Activated CD4-positive, alpha-beta memory T cell treated with anti-CD3 and anti-CD28 coated beads for 36 hours (primary cell): ENCODE results near the gene TBPL1. TPM values are rescaled to one million over a fixed set of nuclear protein-coding genes. Genes with fewer than 3 reads are reported as not detected.
"Not testable (repeated sequence)": the region's sequence is repeated elsewhere in the genome, so short reads cannot be mapped to it uniquely, and the experiment has no call there.

ENCODE experiments used
- CTCF ChIA-PET: fragments of 350-600 bp; sonication (Branson Sonifier 250); formaldehyde crosslinking; loops from one replicate; lab custom pipeline; 2021; ENCODE audit warnings: antibody characterized with exemption, inconsistent platforms; lab: Charles Lee
- POLR2A ChIA-PET: fragments of 350-600 bp; sonication (Branson Sonifier 250); formaldehyde crosslinking; loops from one replicate; lab custom pipeline; 2021; ENCODE audit warnings: antibody characterized with exemption; lab: Charles Lee
- DNase-seq: peaks from one replicate; pipeline ENCODE4 v3.0.0-alpha.2; 2020
- H3K27ac Mint-ChIP-seq: one replicate; pipeline ENCODE4 v1.8.0; 2021; ENCODE audit warnings: mixed read lengths
- H3K27me3 Mint-ChIP-seq: one replicate; pipeline ENCODE4 v1.8.0; 2021; ENCODE audit warnings: mixed read lengths
- H3K36me3 Mint-ChIP-seq: one replicate; pipeline ENCODE4 v1.8.0; 2021; ENCODE audit warnings: mixed read lengths
- H3K4me1 Mint-ChIP-seq: one replicate; pipeline ENCODE4 v1.8.0; 2021; ENCODE audit warnings: low read depth, mixed read lengths
- H3K4me3 Mint-ChIP-seq: one replicate; pipeline ENCODE4 v1.8.0; 2021; ENCODE audit warnings: mild to moderate bottlenecking, mixed read lengths
- H3K9me3 Mint-ChIP-seq: one replicate; pipeline ENCODE4 v1.8.0; 2021; ENCODE audit warnings: mixed read lengths
- intact Hi-C: fragments of 100-400 bp; cut with micrococcal nuclease; formaldehyde crosslinking; loops from one replicate; pipeline ENCODE4 v1.15.1; 2023
- total RNA-seq, 2 experiments: library from RNA; stranded (reverse); gene quantifications; one replicate each; pipeline ENCODE4 v1.2.3, GENCODE V29; 2021

TBPL1 gene
- total RNA-seq, 2 experiments from 2014 or later: 31.3 to 35.7 TPM

DNA sequence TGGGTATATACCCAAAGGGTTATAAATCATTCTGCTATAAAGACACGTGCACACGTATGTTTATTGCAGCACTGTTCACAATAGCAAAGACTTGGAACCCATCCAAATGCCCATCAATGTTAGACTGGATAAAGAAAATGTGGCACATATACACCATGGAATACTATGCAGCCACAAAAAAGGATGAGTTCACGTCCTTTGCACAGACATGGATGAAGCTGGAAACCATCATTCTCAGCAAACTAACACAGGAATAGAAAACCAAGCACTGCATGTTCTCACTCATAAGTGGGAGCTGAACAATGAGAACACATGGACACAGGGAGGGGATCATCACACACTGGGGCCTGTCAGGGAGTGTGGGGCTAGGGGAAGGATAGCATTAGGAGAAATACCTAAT, 16.7 kb upstream of the TBPL1 start:
- H3K4me3 Mint-ChIP-seq, DNase-seq, H3K27ac Mint-ChIP-seq, H3K36me3 Mint-ChIP-seq, POLR2A ChIA-PET, H3K4me1 Mint-ChIP-seq, intact Hi-C loops: not testable (repeated sequence)
- Mint-ChIP-seq H3K27me3 (peaks cover 27% of the 10 kb centered on the region), H3K9me3 (peaks cover 18% of the 10 kb centered on the region)
- CTCF ChIA-PET: interaction anchor here (2.2 to 2.7 kb wide), 2 partner anchors 13 to 37 kb away, joined by 7 to 13 read pairs; no protein-coding TSS in a partner anchor

DNA sequence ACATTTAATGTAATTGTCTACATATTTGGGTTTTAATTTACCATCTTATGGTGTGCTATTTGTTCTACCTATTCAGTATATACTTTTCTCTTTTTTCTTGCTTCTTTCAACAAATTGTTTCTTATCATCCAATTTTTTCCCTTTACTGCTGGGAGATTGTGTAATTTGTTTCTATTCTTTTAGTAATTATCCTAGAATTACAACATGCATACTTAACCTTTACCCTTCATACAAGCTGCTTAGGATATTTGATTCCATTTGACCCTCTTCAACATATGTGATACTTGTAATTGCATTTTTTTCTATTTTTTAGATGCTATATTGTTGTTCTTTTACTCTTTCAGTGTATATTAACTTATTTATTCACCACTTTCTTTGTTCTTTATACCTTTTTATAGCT, 15.1 kb upstream of the TBPL1 start:
- H3K9me3 Mint-ChIP-seq: peaks cover 16% of the 10 kb centered on the region
- no peak for DNase-seq
- no peak overlapping the region for H3K27ac Mint-ChIP-seq
- POLR2A ChIA-PET: interaction anchor here (0.6 kb wide), 1 partner anchor 15 kb away, joined by 4 read pairs; no protein-coding TSS in a partner anchor
- intact Hi-C loops: no loop called here
- H3K4me3 Mint-ChIP-seq: no peak overlapping the region
- H3K36me3 Mint-ChIP-seq: peaks cover 5% of the 10 kb centered on the region
- CTCF ChIA-PET: interaction anchor here (0.9 to 2.7 kb wide), 5 partner anchors 14 to 159 kb away, joined by 3 to 13 read pairs (median 5); no protein-coding TSS in a partner anchor
- H3K4me1 Mint-ChIP-seq: no peaks in the 10 kb centered on the region
- H3K27me3 Mint-ChIP-seq: peaks cover 18% of the 10 kb centered on the region

DNA sequence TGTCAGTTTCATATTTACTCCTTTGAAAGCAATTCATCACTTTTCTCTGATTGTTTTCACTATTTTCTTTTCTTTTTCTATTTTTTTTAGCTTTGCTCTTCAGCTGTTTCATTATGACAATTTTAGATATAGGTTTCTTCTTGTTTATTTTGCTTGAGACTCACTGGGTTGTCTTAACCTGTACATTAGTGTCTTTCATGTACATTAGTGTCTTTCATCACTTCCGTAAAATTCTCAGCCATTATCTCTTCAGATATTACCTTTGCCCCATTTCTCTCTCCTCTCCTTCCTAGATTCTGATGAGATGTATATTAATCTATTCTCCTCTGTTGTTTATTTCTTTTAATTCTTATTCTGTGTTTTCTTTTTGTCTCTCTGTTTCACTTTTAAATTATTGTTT, 14.5 kb upstream of the TBPL1 start:
- Mint-ChIP-seq H3K4me3 (no peak overlapping the region), H3K27me3 (peaks cover 16% of the 10 kb centered on the region), H3K27ac (no peak overlapping the region), H3K9me3 (peaks cover 12% of the 10 kb centered on the region), H3K4me1 (no peaks in the 10 kb centered on the region), H3K36me3 (peaks cover 1% of the 10 kb centered on the region)
- intact Hi-C loops: no loop called here
- DNase-seq: no peak
- ChIA-PET CTCF (interaction anchor here (0.7 to 2.7 kb wide), 6 partner anchors 15 to 159 kb away, joined by 3 to 13 read pairs (median 4); no protein-coding TSS in a partner anchor), POLR2A (interaction anchor here (0.6 kb wide), 2 partner anchors 14 to 26 kb away, joined by 3 to 4 read pairs; no protein-coding TSS in a partner anchor)

DNA sequence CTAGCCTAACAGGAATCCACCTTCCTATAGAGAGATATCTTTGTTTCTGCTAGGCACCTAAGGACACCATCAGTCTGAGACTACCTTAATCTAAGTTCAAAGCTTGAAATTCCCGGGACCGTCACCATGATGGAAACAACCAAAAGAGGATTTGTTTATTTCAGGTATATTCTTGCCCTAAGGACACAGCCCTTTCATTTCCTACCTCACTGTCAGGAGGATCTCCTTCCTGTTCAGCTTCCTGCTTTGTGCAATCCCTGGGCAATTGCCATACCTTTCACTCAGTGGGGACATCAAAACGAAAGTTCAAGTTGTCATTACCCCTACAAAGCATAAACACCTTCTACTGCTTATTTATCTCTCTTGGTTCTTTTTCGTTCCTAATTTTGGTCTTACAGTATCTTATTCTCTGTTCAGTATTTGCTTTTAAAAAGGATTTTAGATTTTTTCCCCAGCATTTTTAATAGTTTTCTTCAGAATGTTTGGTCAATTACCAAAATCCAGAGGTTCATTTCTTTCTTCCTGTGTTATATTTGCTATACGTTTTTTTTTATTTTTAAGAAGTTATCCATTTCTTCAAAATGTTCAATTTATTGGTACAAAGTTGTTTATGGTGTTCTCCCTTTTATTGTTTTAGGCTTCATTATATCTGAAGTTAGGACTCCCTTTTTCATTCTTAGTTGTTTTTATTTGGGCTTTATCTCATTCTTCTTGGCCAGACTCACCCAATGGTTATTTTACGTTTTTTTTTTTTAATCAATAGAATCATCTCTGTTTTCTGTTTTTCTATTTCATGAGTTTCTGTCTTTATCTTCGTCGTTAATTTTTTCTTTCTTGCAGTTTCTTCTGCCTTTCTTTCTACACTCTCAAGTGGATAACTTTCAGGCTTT, 13.0 kb upstream of the TBPL1 start:
- H3K27ac Mint-ChIP-seq: no peak overlapping the region
- no peak overlapping the region for H3K4me3 Mint-ChIP-seq
- H3K9me3 Mint-ChIP-seq: no peaks in the 10 kb centered on the region
- ChIA-PET CTCF (interaction anchor here (0.9 kb wide), 1 partner anchor 123 kb away, joined by 3 read pairs; no protein-coding TSS in a partner anchor), POLR2A (no interaction called here)
- H3K27me3 Mint-ChIP-seq: peaks cover 10% of the 10 kb centered on the region
- H3K36me3 Mint-ChIP-seq: no peaks in the 10 kb centered on the region
- intact Hi-C loops: no loop called here
- no peaks in the 10 kb centered on the region for H3K4me1 Mint-ChIP-seq
- no peak for DNase-seq

DNA sequence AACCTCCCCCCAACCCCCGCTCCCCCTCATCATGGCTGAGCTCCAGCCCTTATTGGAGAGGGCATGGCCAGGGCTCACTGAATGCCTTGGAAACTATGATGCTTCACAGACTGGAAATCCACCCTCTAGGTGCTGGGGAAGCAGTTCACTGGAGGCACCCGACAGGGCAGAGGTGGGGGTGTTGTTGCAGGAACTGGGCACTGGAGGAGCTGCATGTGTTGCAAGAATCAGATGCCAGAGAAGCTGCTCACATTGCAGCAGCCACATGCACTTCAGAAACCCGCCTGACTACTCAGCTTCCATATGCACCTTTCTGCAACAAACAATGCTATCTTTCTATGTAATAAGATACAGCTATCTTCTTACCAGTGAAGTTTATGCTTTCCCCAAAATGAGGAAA, 7.9 kb upstream of the TBPL1 start:
- DNase-seq: no peak
- Mint-ChIP-seq H3K4me1 (no peaks in the 10 kb centered on the region), H3K27ac (no peak overlapping the region), H3K36me3 (no peaks in the 10 kb centered on the region), H3K4me3 (no peak overlapping the region), H3K27me3 (peaks cover 5% of the 10 kb centered on the region), H3K9me3 (no peaks in the 10 kb centered on the region)
- ChIA-PET POLR2A (no interaction called here), CTCF (interaction anchor here (0.9 to 2.7 kb wide), 6 partner anchors 9 to 152 kb away, joined by 3 to 18 read pairs (median 6); no protein-coding TSS in a partner anchor)
- intact Hi-C loops: no loop called here

DNA sequence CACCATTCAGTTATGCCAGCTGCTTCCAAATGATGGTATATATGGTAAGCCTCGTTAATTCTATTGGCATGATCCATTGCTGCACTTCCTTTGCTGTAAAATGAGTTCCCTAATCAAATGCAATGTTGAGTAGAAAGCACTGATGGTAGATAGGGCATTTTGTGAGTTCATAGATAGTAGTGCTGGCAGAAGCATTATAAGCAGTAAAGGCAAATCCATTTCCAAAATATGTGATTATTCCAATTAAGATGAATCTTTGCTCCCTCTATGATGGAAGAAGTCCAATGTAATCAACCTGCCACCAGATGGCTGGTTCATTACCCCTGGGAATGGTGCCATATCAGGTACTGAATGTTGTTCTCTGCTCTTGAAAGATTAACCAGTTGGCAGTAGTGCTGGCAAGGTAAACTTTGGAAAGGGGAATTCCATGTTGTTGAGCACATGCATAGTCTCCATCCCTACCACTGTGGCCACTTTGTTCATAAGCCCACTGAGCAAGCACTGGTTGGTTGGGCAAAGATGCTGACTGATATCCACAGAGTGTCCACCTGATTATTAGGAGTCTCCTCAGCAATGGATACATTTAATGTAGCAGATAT, 5.6 kb upstream of the TBPL1 start:
- POLR2A ChIA-PET: no interaction called here

DNA sequence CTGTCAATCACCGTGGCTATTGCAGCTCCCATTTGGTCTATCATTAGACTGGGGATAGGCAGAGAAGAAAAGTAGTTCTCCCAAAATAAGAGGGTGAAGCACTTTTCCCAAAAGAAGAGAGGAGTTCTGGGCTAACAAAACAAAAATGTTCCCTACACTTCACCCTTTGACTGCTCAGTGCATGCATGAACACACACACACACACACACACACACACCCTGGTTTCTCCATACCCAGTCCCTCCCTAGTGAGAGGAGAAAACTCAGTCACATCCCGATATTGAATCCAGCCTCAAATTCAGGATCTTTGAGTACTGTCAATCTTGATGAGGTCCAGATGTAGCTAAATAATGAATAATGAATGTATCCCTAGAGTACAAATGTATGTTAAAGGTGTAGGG, 4.6 kb upstream of the TBPL1 start:
- no peak for DNase-seq
- ChIA-PET CTCF (interaction anchor here (0.6 to 3.0 kb wide), 4 partner anchors 10 to 163 kb away, joined by 3 to 13 read pairs (median 3); no protein-coding TSS in a partner anchor), POLR2A (no interaction called here)
- no peak overlapping the region for H3K27ac Mint-ChIP-seq
- H3K36me3 Mint-ChIP-seq: no peaks in the 10 kb centered on the region
- H3K4me3 Mint-ChIP-seq: no peak overlapping the region
- no peaks in the 10 kb centered on the region for H3K27me3 Mint-ChIP-seq
- H3K4me1 Mint-ChIP-seq: peaks cover 6% of the 10 kb centered on the region
- H3K9me3 Mint-ChIP-seq: no peaks in the 10 kb centered on the region
- intact Hi-C loops: no loop called here

More for the DNA sequence above, 5.6 kb upstream of the TBPL1 start:
- H3K4me1 Mint-ChIP-seq: peaks cover 6% of the 10 kb centered on the region
- H3K27me3 Mint-ChIP-seq: no peaks in the 10 kb centered on the region
- CTCF ChIA-PET: no interaction called here
- intact Hi-C loops: no loop called here
- DNase-seq: no peak
- H3K36me3 Mint-ChIP-seq: no peaks in the 10 kb centered on the region
- H3K9me3 Mint-ChIP-seq: no peaks in the 10 kb centered on the region
- H3K27ac Mint-ChIP-seq: no peak overlapping the region
- H3K4me3 Mint-ChIP-seq: no peak overlapping the region

DNA sequence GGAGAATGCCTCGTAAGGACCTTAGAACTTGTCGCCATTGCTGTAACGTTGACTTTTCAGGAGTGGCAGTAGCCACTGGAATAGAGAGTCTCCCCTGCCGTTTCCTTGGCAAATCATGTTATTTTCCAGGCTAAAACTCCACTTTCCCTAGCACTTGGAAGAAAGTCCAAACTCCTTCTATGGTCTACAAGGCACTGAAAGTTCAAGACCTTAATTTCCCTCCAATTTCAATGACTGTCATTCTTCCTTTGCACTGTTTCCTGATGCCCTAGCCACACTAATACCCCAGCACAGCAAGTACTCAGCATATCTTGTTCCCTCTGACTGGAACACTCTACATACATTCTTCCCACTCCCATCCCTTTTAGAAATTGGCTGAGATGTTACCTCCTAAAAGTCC, 1.8 kb upstream of the TBPL1 start:
- H3K4me3 Mint-ChIP-seq: peak overlapping the region; percentile 93
- POLR2A ChIA-PET: no interaction called here

DNA sequence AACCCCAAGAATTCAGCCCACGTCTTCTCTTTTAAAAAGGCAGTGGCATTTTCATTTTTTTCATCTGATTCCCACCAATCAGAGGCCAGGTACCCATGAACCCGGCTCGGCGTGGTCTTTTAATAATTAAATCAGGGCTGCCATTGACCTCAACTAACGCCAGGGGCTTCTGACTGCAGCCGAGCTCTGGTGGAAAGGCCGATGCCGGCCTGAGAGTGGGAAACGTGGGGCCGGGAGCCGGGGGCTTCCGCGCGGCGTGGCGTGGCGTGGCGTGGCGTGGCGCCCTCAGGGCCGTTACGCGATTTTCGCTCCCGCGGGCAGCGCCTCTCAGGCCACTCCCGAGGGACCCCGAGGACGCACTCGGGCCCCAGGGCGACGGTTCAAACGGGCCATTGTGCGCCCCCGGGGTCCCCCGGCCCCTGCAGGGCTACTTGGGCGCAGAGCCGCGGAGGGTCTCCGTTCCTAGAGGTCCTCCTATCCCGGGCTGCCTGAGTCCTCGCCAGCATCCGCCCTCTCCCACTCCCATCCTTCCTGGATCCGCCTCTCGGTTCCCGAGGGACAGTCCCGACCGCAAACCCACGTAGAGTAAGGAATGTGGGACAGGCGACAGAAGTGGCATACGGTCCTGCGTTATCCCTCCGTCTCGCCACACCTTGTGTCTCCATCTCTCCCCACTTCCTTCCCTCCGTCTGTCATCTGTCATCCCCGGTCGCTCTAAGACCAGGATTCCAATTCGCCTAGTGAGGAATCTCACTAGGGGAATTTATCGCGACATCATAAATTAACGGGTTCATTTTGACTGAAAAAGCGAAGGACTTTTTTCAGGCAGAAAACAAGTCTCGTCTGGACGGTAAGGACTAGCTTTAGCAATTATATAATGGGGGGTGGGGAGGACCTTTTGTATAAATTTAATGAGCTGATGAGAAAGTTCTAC, 876 bp upstream of the TBPL1 start:
- Mint-ChIP-seq H3K4me3 (peak overlapping the region; percentile 93), H3K27me3 (no peaks in the 10 kb centered on the region), H3K27ac (peak overlapping the region; percentile 89), H3K36me3 (no peaks in the 10 kb centered on the region), H3K9me3 (no peaks in the 10 kb centered on the region), H3K4me1 (peaks cover 30% of the 10 kb centered on the region)
- DNase-seq: peak; percentile 49
- ChIA-PET POLR2A (interaction anchor here (0.7 to 1.5 kb wide), 2 partner anchors 10 to 14 kb away, joined by 4 to 10 read pairs; no protein-coding TSS in a partner anchor), CTCF (interaction anchor here (1.4 to 5.7 kb wide), 6 partner anchors 10 to 145 kb away, joined by 3 to 35 read pairs (median 9); no protein-coding TSS in a partner anchor)
- intact Hi-C loops: loop anchor here (2.0 to 10.0 kb wide), 6 partner anchors 21 to 1543 kb away; partner anchors contain the start of genes AHI1 and RPS12

More for the DNA sequence above, 1.8 kb upstream of the TBPL1 start:
- Mint-ChIP-seq H3K36me3 (no peaks in the 10 kb centered on the region), H3K27ac (peak overlapping the region; percentile 49), H3K27me3 (no peaks in the 10 kb centered on the region), H3K4me1 (peaks cover 22% of the 10 kb centered on the region), H3K9me3 (no peaks in the 10 kb centered on the region)
- CTCF ChIA-PET: interaction anchor here (0.7 to 5.7 kb wide), 7 partner anchors 11 to 146 kb away, joined by 3 to 35 read pairs (median 9); no protein-coding TSS in a partner anchor
- DNase-seq: no peak
- intact Hi-C loops: loop anchor here (5.0 to 10.0 kb wide), 3 partner anchors 1026 to 1544 kb away; partner anchors contain the start of genes AHI1 and RPS12

DNA sequence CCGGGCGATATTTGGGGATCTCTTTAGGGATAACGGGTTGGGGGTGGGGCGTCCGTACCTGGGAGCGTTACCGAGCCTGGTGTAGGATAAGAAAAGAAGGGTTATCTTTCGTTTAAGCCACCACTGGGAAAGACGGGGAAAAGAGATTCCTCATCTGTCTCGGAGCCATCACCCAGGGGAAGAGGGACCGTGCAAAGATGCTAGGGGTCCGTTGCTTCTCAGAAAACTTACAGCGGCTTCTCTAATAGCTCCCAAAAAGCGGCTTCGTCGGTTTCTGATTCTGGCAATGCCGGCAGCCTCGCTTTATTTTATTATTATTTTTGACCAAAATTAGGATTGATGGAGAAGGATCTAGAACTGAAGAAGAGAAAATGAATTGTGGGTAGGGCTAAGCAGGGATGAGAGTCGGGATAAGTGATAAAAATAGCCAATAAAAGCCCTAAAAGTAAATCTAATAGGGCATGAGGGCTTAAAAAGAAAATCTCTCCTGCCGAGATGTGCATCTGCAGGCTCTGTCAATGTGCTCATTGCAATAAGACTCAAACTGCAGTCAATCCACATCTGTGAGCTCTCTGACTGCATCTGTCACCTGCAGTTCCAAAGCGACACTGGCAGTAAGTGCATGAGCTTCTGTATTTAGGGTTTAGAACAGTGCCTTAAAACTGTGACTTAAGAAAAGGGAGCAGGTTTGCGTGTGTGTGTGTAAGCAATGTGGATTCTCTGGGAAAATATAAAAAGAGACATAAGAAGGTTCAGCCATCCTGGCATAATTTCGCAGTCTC, 801 bp downstream of the TBPL1 start:
- DNase-seq: no peak

More for the DNA sequence above, 801 bp downstream of the TBPL1 start:
- intact Hi-C loops: loop anchor here (1.0 to 10.0 kb wide), 8 partner anchors 10 to 1541 kb away; partner anchors contain the start of genes AHI1 and RPS12
- Mint-ChIP-seq H3K36me3 (no peaks in the 10 kb centered on the region), H3K27me3 (no peaks in the 10 kb centered on the region), H3K9me3 (no peaks in the 10 kb centered on the region), H3K4me1 (peaks cover 40% of the 10 kb centered on the region), H3K4me3 (peak overlapping the region; percentile 93), H3K27ac (peak overlapping the region; percentile 89)
- POLR2A ChIA-PET: interaction anchor here (1.1 to 1.5 kb wide), 3 partner anchors 8 to 11 kb away, joined by 3 to 10 read pairs (median 8); no protein-coding TSS in a partner anchor
- CTCF ChIA-PET: interaction anchor here (0.7 to 5.7 kb wide), 11 partner anchors 9 to 158 kb away, joined by 3 to 35 read pairs (median 4); no protein-coding TSS in a partner anchor
